Measurements from ENCODE around the gene AKAP11. TPM values are rescaled to one million over a fixed set of nuclear protein-coding genes. Genes with fewer than 3 reads are reported as not detected.
A peak's percentile ranks its signal among the peaks of the same experiment; 100 is the strongest.

The AKAP11 gene
- total RNA-seq, 6 experiments from 2014 or later, result 25.2 to 32.5 (median 31.5) TPM

GRCh38 chr13:42363941-42364612, 92.1 kb downstream of the AKAP11 start:
- Mint-ChIP-seq H3K4me3 (peak overlapping the region; percentile 60; the same call in 1 of the 2 replicates), H3K4me1 (ENCODE audit: low read depth) (peaks cover 8% of the 10 kb centered on the region), H3K36me3 (ENCODE audit: low read depth) (no peaks in the 10 kb centered on the region), H3K27me3 (ENCODE audit: insufficient read depth) (no peaks in the 10 kb centered on the region), H3K27ac (no peak overlapping the region), H3K9me3 (no peaks in the 10 kb centered on the region)
- DNase-seq, result no peak
- TF ChIP-seq CTCF (IDR thresholded peaks at IDR 0.05), result no peak

GRCh38 chr13:42364613-42365000, 92.7 kb downstream of the AKAP11 start:
- H3K9me3 Mint-ChIP-seq, result no peaks in the 10 kb centered on the region
- no peaks in the 10 kb centered on the region for H3K36me3 Mint-ChIP-seq (ENCODE audit: low read depth)
- no peaks in the 10 kb centered on the region for H3K27me3 Mint-ChIP-seq (ENCODE audit: insufficient read depth)
- TF ChIP-seq CTCF (IDR thresholded peaks at IDR 0.05), result no peak
- peaks cover 8% of the 10 kb centered on the region for H3K4me1 Mint-ChIP-seq (ENCODE audit: low read depth)
- peak overlapping the region; percentile 60; the same call in 1 of the 2 replicates for H3K4me3 Mint-ChIP-seq
- DNase-seq, result no peak
- no peak overlapping the region for H3K27ac Mint-ChIP-seq

GRCh38 chr13:42367831-42368230, 95.9 kb downstream of the AKAP11 start:
- no peaks in the 10 kb centered on the region; the same call in 1 of the 2 replicates for H3K27me3 Mint-ChIP-seq (ENCODE audit: insufficient read depth)
- H3K4me1 Mint-ChIP-seq (ENCODE audit: low read depth), result peaks cover 8% of the 10 kb centered on the region
- H3K4me3 Mint-ChIP-seq, result no peak overlapping the region
- no peak for DNase-seq
- no peaks in the 10 kb centered on the region for H3K36me3 Mint-ChIP-seq (ENCODE audit: low read depth)
- H3K9me3 Mint-ChIP-seq, result no peaks in the 10 kb centered on the region
- H3K27ac Mint-ChIP-seq, result no peak overlapping the region
- TF ChIP-seq CTCF (IDR thresholded peaks at IDR 0.05), result no peak

GRCh38 chr13:42369071-42369797, 97.3 kb downstream of the AKAP11 start:
- Mint-ChIP-seq H3K4me1 (ENCODE audit: low read depth) (peaks cover 4% of the 10 kb centered on the region), H3K36me3 (ENCODE audit: low read depth) (no peaks in the 10 kb centered on the region), H3K4me3 (no peak overlapping the region), H3K27ac (no peak overlapping the region), H3K9me3 (no peaks in the 10 kb centered on the region), H3K27me3 (ENCODE audit: insufficient read depth) (no peaks in the 10 kb centered on the region; the same call in 1 of the 2 replicates)
- no peak for DNase-seq
- no peak for TF ChIP-seq CTCF (IDR thresholded peaks at IDR 0.05)

- Mint-ChIP-seq H3K9me3 (no peaks in the 10 kb centered on the region), H3K27me3 (ENCODE audit: insufficient read depth) (peaks cover 4% of the 10 kb centered on the region), H3K4me3 (no peak overlapping the region), H3K4me1 (ENCODE audit: low read depth) (no peaks in the 10 kb centered on the region), H3K27ac (no peak overlapping the region), H3K36me3 (ENCODE audit: low read depth) (no peaks in the 10 kb centered on the region)
- TF ChIP-seq CTCF (IDR thresholded peaks at IDR 0.05), result no peak
- no peak for DNase-seq
Measured at GRCh38 chr13:42370229-42370628, 98.3 kb downstream of the AKAP11 start.

Other genes starting within 250 kb of the AKAP11 start
- gene DGKH, start 223.5 kb upstream of the AKAP11 start, total RNA-seq (2021; fragmentation: NEBNext Ultra II Directional; extraction: Animal tissue kit (Norgen Biotek cat#: 25700)), result 1 to 10 TPM; 6.9 to 8.7 (median 7.8) TPM

Data from HFFc6 (cell line).